B cell (primary cell): ENCODE measurements around the gene ITGA5.

ENCODE experiments used
- EZH2 ChIP-seq: IDR thresholded peaks from 2 replicates; pipeline ENCODE4 v1.6.1; 2012; ENCODE audit warnings: borderline replicate concordance, low read depth, mild to moderate bottlenecking, moderate library complexity, low read length; ENCODE audit not compliant: insufficient read depth, poor library complexity, severe bottlenecking
- TF ChIP-seq, protein P1 (sequence below): fragments of 200-600 bp; IDR thresholded peaks from one replicate; pipeline ENCODE4 v1.8.0; 2022; ENCODE audit warnings: antibody characterized with exemption, mild to moderate bottlenecking

DNA sequence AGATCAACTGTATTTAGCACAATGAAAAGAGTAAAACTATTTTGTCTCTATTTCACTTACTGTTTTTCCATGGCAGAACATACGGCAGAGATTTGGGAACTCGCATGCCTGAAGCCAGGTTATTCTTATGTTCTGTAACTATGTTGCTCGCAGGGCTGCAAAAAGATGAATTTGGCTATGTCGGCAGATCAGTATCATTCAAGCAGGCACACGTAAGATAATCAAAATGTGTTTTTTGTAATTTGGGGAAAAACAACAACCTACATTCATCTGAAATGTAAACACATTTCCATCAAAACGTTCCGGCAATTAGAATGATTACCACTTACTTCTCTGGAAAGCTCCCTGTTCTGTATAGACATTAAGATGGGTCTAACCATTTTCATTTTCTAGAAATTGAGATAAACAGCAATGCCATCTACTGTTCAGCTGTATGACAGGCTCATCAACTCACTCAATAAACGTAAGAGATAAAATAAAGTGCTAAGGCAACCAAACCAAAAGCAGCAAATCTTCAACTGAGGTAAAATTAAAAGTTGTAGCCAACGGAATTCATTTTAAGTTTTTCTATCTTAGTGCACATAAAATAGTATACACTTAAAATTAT is 41.4 kb upstream of the ITGA5 start:
- no peak for TF ChIP-seq EZH2
- TF ChIP-seq, protein P1, sequence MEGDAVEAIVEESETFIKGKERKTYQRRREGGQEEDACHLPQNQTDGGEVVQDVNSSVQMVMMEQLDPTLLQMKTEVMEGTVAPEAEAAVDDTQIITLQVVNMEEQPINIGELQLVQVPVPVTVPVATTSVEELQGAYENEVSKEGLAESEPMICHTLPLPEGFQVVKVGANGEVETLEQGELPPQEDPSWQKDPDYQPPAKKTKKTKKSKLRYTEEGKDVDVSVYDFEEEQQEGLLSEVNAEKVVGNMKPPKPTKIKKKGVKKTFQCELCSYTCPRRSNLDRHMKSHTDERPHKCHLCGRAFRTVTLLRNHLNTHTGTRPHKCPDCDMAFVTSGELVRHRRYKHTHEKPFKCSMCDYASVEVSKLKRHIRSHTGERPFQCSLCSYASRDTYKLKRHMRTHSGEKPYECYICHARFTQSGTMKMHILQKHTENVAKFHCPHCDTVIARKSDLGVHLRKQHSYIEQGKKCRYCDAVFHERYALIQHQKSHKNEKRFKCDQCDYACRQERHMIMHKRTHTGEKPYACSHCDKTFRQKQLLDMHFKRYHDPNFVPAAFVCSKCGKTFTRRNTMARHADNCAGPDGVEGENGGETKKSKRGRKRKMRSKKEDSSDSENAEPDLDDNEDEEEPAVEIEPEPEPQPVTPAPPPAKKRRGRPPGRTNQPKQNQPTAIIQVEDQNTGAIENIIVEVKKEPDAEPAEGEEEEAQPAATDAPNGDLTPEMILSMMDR, result no peak
